OCI-LY3 (cell line): ENCODE measurements around the gene LCN2.

Experiments used
- H2AFZ ChIP-seq: fragments of 200-600, 300-600 bp; shearing (Covaris generic); 2 replicates; pipeline ENCODE4 v1.6.0; 2014; ENCODE audit warnings: antibody characterized with exemption, low read depth, low read length
- H3K27ac ChIP-seq: fragments of 200-600, 300-600 bp; sonication (generic); 2 replicates; pipeline ENCODE4 v1.5.1; 2014; ENCODE audit warnings: mild to moderate bottlenecking, low read length, moderate library complexity, mixed read lengths
- H3K27me3 ChIP-seq: fragments of 200-600, 300-600 bp; sonication (generic); 2 replicates; pipeline ENCODE4 v1.6.1; 2014; ENCODE audit warnings: low read depth, low read length, mixed read lengths
- H3K36me3 ChIP-seq: fragments of 200-600, 300-600 bp; sonication (generic); replicated peaks from 2 replicates; pipeline ENCODE3; 2014; ENCODE audit warnings: low read depth, low read length, mixed read lengths
- H3K4me1 ChIP-seq: fragments of 300-600, 200-600 bp; sonication (generic); 2 replicates; pipeline ENCODE4 v1.6.1; 2014; ENCODE audit warnings: low read length, mixed read lengths
- H3K4me2 ChIP-seq: fragments of 200-600, 300-600 bp; sonication (generic); 2 replicates; pipeline ENCODE4 v1.6.1; 2014; ENCODE audit warnings: low read length, mixed read lengths
- H3K4me3 ChIP-seq: fragments of 300-600, 200-600 bp; sonication (generic); 2 replicates; pipeline ENCODE4 v1.5.1; 2014; ENCODE audit warnings: antibody characterized with exemption, mild to moderate bottlenecking, low read length, moderate library complexity
- H3K79me2 ChIP-seq: fragments of 300-600, 200-600 bp; shearing (Covaris generic); 2 replicates; pipeline ENCODE4 v1.6.1; 2014; ENCODE audit warnings: mild to moderate bottlenecking, low read length, mixed read lengths
- H3K9ac ChIP-seq: fragments of 300-600, 200-600 bp; shearing (Covaris generic); 2 replicates; pipeline ENCODE4 v1.6.0; 2014; ENCODE audit warnings: mild to moderate bottlenecking, low read length, moderate library complexity
- H3K9me3 ChIP-seq: fragments of 200-600, 300-600 bp; shearing (Covaris generic); 2 replicates; pipeline ENCODE4 v1.6.1; 2014; ENCODE audit warnings: low read length, mixed read lengths; ENCODE audit not compliant: insufficient read depth
- H4K20me1 ChIP-seq: fragments of 200-600, 300-600 bp; sonication (generic); 2 replicates; pipeline ENCODE4 v1.6.1; 2016; ENCODE audit warnings: low read length, mixed read lengths; ENCODE audit not compliant: insufficient read depth
- CTCF ChIP-seq: fragments of 200-600, 300-600 bp; sonication (generic); IDR thresholded peaks from 2 replicates; pipeline ENCODE4 v1.5.1; 2014; ENCODE audit warnings: antibody characterized with exemption, low read length, low read depth
- EZH2phosphoT487 ChIP-seq: fragments of 200-600 bp; shearing (Covaris generic); IDR thresholded peaks from 2 replicates; pipeline ENCODE4 v1.6.1; 2018; ENCODE audit warnings: antibody characterized with exemption, mixed run types, low read depth

Gene LCN2

GRCh38 chr9:128113526-128114325, 35.5 kb upstream of the LCN2 start:
- no peak for TF ChIP-seq EZH2phosphoT487
- no peak for TF ChIP-seq CTCF
- Histone ChIP-seq H3K27me3 (no peaks in the 10 kb centered on the region), H3K27ac (peak overlapping the region; percentile 85; the same call in 1 of the 2 replicates), H3K4me1 (peaks cover 43% of the 10 kb centered on the region), H2AFZ (no peak overlapping the region), H3K79me2 (no peaks in the 10 kb centered on the region), H3K36me3 (peaks cover 38% of the 10 kb centered on the region), H3K9me3 (no peaks in the 10 kb centered on the region), H3K4me3 (no peak overlapping the region), H4K20me1 (no peaks in the 10 kb centered on the region), H3K4me2 (no peak overlapping the region; the same call in 1 of the 2 replicates), H3K9ac (no peak overlapping the region)

- Histone ChIP-seq H3K27ac (peak overlapping the region; percentile 85), H4K20me1 (no peaks in the 10 kb centered on the region), H3K4me3 (peak overlapping the region; percentile 39; the same call in 1 of the 2 replicates), H3K27me3 (no peaks in the 10 kb centered on the region), H3K9ac (peak overlapping the region; percentile 73), H3K79me2 (no peaks in the 10 kb centered on the region), H2AFZ (no peak overlapping the region), H3K4me2 (peak overlapping the region; percentile 69), H3K4me1 (peaks cover 43% of the 10 kb centered on the region), H3K36me3 (peaks cover 38% of the 10 kb centered on the region), H3K9me3 (no peaks in the 10 kb centered on the region)
- TF ChIP-seq EZH2phosphoT487 (no peak), CTCF (no peak)
Measured at GRCh38 chr9:128114326-128115186, 34.7 kb upstream of the LCN2 start.

DNA sequence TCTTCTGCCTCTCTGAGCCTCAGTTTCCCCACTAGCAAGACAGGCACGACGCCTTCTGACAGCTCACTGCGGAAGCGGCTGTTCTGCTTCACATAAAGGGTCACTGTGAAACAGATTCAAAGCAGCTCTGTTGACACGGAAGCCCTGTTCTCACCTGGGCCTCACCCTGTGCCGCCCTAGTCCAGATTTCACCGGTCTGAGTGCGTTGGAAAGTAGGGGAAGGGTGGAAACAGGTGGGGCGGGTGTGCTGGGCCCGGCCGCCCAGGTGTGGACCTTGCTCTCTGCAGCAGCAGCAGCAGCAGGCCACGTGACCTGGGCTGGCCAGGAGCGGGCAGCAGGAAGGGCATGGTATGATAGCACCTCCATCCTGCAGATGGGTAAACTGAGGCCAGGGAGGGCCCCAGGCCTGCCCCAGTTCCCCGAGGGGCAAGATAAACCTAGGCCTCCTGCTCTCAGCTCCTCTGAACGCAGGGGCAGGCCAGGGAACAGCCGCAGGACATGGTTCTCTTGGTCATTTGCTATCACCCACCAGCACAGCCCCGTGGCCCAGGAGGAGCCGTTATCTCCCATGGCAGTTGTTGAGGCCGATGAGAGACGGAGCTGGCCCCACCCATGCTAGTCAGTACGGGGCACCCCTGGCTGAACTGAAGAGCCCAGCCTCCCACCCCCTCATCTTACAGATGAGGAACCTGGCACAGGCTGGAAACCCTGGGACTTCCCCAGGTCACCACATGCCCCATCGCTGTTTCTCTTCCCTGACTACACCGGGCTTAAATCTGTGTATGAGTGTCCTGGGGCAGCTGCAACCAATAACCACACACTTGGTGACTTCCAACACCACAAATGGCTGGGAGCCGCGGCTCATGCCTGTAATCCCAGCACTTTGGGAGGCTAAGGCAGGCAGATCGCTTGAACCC, 33.8 kb upstream of the LCN2 start:
- Histone ChIP-seq H3K9me3 (no peaks in the 10 kb centered on the region), H4K20me1 (no peaks in the 10 kb centered on the region), H3K4me2 (peak overlapping the region; percentile 69), H3K9ac (peak overlapping the region; percentile 73), H3K36me3 (peaks cover 43% of the 10 kb centered on the region), H3K4me3 (peak overlapping the region; percentile 39; the same call in 1 of the 2 replicates), H3K27me3 (no peaks in the 10 kb centered on the region), H3K27ac (peak overlapping the region; percentile 85), H3K79me2 (no peaks in the 10 kb centered on the region), H3K4me1 (peaks cover 43% of the 10 kb centered on the region), H2AFZ (no peak overlapping the region)
- no peak for TF ChIP-seq CTCF
- no peak for TF ChIP-seq EZH2phosphoT487
